Measurements from ENCODE around the gene PIAS4.
"Not testable (repeated sequence)": the region's sequence is repeated elsewhere in the genome, so short reads cannot be mapped to it uniquely, and the experiment has no call there.

PIAS4 gene

GRCh38 chr19:3998667-3999412, 8.7 kb upstream of the PIAS4 start:
- DNase-seq = not testable (repeated sequence)

DNA sequence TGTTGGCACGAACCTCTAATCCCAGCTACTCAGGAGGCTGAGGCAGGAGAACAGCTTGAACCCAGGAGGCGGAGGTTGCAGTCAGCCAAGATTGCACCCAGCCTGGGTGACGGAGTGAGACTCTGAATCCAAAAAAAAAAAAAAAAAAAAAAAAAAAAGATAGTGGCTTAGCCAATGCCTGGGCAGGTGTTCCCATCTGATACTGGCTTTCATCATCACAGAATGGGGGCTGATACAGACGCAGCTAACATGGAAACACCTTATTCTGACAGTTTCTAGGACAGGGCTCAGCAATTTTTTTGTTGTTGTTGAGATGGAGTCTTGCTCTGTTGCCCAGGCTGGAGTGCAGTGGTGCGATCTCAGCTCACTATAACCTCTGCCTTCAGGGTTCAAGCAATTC, 6.7 kb upstream of the PIAS4 start:
- DNase-seq = not testable (repeated sequence)

DNA sequence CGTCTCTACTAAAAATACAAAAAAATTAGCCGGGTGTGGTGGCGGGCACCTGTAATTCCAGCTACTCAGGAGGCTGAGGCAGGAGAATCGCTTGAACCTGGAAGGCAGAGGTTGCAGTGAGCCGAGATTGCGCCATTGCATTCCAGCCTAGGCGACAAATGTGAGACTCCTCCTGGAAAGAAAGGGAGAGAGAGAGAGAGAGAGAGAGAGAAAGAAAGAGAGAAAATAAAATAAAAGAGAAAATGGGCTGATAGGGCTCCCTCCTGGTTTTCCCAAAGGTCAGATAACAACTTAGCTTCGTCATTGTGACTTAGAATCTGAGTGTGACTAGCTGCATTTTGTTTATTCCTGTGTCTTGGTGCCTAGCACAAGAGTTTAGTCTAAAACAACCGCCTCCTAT, 2.1 kb upstream of the PIAS4 start:
- not testable (repeated sequence) for DNase-seq

- no peak for DNase-seq
Observed at GRCh38 chr19:4007836-4008539, 452 bp downstream of the PIAS4 start.

GRCh38 chr19:4009990-4010807, 2.7 kb downstream of the PIAS4 start:
- no peak for DNase-seq

DNA sequence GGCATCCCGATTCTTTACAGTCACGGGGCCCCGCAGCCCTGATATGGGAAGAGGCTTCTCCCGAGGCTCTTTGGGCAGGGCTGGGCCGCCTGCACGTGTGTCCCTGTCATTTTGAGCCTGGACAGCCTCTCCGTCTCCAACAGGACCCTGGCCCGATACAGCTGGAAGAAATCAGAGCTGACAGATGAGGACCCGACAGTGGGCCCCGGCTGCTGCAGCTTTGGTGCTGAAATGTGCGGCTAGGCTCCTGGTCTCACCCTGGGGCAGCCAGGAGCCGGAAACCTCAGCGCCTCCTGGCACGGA, 3.2 kb downstream of the PIAS4 start:
- DNase-seq = no peak

DNA sequence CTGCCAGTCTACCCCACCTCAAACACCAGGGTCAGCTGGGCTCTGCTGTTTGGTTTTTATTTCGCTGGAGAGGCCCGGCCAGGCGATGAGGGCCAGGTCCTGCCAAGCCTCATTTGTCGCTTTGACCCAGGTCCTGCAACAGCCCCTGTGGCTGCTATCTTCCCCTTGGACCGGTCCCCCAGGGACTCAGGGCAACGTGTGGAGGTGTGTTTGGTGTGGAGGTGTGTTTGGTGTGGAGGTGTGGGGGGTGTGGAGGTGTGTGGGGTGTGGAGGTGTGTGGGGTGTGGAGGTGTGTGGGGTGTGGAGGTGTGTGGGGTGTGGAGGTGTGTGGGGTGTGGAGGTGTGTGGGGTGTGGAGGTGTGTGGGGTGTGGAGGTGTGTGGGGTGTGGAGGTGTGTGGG, 3.9 kb downstream of the PIAS4 start:
- DNase-seq = not testable (repeated sequence)

- no peak for DNase-seq
Observed at GRCh38 chr19:4012092-4012974, 4.8 kb downstream of the PIAS4 start.

- no peak for DNase-seq
Observed at GRCh38 chr19:4012975-4013634, 5.6 kb downstream of the PIAS4 start.

GRCh38 chr19:4013886-4014540, 6.5 kb downstream of the PIAS4 start:
- no peak for DNase-seq

DNA sequence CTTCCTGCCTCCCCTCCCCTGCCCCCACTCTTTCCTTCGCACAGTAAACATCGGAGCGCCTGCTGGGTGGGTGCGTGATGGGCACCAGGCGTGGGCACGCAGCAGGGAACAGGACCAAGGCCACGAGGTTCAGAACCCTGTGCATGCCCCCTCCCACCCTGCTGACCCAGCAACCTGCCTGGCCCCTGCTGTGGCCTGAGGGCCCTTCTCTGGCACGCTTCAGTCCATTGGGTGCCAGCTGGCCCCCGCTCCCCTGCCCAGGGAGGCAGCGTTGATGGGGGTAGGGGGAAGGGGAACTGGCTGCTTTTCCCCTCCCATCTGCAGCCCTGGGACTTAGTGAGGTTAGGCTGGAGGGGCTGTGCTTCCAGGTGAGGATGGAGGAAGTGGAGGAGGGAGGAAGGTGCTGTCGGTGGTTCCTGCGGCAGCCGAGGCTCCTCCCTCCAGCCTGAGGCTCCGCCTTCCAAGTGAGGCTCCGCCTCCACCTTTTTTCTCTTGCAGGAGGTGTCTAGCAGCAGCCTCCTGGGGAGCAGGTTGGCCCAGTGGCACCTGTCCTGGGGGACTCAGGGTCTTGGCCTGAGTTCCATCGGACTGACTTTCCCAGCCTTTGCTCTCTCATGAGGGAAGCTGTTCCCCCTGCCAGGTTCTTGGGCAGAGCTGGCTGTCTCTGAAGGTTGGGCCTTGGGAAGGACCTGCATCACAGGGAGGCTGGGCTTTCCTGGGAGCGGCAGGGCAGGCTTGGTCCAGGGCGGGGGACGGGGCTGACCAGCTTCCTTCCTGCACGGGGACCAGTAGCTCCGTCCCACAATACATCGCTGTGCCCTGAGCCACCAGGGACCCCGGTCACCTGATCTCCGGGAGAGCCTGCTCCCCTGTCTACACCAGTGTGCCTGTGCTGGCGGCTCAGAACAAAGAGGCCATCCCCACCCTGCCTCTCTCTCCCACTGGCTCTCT, 7.3 kb downstream of the PIAS4 start:
- peak in 2 of 5 donors; percentile 20 to 38 for DNase-seq

- DNase-seq = no peak
Observed at GRCh38 chr19:4015705-4016402, 8.3 kb downstream of the PIAS4 start.

DNA sequence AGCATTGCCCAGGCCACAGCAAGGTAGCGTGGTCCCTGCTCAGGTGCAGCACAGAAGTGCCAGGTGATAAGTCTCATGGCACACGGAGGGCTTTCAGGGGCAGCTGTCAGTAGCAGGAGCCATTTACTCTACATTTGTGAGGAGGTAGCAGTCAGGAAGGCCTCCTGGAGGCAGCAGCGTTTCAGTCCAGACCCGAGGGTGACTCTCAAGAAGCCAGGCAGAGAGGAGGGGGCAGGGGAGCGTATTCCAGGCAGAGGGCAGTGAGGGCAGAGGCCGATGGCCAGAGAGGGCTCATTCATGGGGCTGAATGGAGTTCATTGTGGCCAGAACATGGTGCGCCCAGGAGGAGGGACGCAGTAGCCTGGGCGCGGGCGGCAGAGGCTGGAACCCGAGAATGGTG, 8.9 kb downstream of the PIAS4 start:
- no peak for DNase-seq

- no peak for DNase-seq
Observed at GRCh38 chr19:4016903-4017638, 9.5 kb downstream of the PIAS4 start.

GRCh38 chr19:4018140-4018613, 10.6 kb downstream of the PIAS4 start:
- no peak for DNase-seq

GRCh38 chr19:4018775-4019504, 11.4 kb downstream of the PIAS4 start:
- DNase-seq = no peak

DNA sequence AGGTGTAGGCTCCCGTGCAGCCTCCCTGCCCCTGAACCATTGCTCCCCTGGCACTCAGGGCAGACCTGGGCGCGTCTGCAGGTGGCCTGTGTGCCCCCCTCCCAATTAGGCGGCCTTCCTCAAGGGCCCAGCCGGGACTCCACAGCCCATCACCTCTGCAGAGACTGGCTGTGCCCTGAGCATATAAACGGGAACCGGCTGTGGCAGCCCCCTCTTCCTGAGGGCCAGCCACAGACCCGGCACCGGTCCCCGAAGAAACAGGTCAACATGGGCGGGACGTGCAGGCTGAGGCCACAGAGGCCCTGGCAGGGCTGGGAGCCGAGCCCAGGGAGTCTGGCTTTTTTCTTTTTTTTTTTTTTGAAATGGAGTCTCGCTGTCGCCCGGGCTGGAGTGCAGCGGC, 12.0 kb downstream of the PIAS4 start:
- no peak for DNase-seq
